OCI-LY1 (cell line): ENCODE measurements around the gene PPP2R3B.

Experiments
- H2AFZ ChIP-seq: fragments of 200-600 bp; sonication (generic), shearing (Covaris generic); 2 replicates; pipeline ENCODE4 v1.6.0; 2014; ENCODE audit warnings: antibody characterized with exemption, mild to moderate bottlenecking, low read length
- H3F3A ChIP-seq: fragments of 200-600 bp; sonication (generic), shearing (Covaris generic); 2 replicates; pipeline ENCODE4 v1.6.0; 2014; ENCODE audit warnings: mild to moderate bottlenecking, antibody characterized with exemption, low read length, moderate library complexity; ENCODE audit not compliant: insufficient read depth
- H3K27ac ChIP-seq: fragments of 200-600 bp; sonication (generic); 2 replicates; pipeline ENCODE4 v1.5.1; 2014; ENCODE audit warnings: low read length, mixed run types, mild to moderate bottlenecking, low read depth; ENCODE audit not compliant: poor library complexity, severe bottlenecking
- H3K27me3 ChIP-seq: fragments of 200-600 bp; sonication (generic); 2 replicates; pipeline ENCODE4 v1.6.0; 2014; ENCODE audit warnings: antibody characterized with exemption, mild to moderate bottlenecking, low read length, moderate library complexity; ENCODE audit not compliant: insufficient read depth
- H3K36me3 ChIP-seq: fragments of 200-600 bp; sonication (generic); 2 replicates; pipeline ENCODE4 v1.6.1; 2014; ENCODE audit warnings: mild to moderate bottlenecking, antibody characterized with exemption, low read length, moderate library complexity, mixed read lengths; ENCODE audit not compliant: insufficient read depth
- H3K4me1 ChIP-seq: fragments of 200-600 bp; sonication (generic); 2 replicates; pipeline ENCODE4 v1.5.1; 2014; ENCODE audit warnings: mild to moderate bottlenecking, low read length, moderate library complexity; ENCODE audit not compliant: insufficient read depth, severe bottlenecking
- H3K4me2 ChIP-seq: fragments of 200-600 bp; sonication (generic), shearing (Covaris generic); 2 replicates; pipeline ENCODE4 v1.6.1; 2014; ENCODE audit warnings: low read length
- H3K4me3 ChIP-seq: fragments of 200-600 bp; sonication (generic); 2 replicates; pipeline ENCODE4 v1.5.1; 2014; ENCODE audit warnings: low read length, low read depth, mild to moderate bottlenecking, mixed read lengths; ENCODE audit not compliant: poor library complexity, severe bottlenecking
- H3K79me2 ChIP-seq: fragments of 200-600 bp; shearing (Covaris generic); 2 replicates; pipeline ENCODE4 v1.6.1; 2016; ENCODE audit warnings: mixed run types, low read length, mixed read lengths; ENCODE audit not compliant: insufficient read depth
- H3K9ac ChIP-seq: fragments of 200-600 bp; sonication (generic), shearing (Covaris generic); 2 replicates; pipeline ENCODE4 v1.6.1; 2014; ENCODE audit warnings: mild to moderate bottlenecking, low read length, mixed read lengths
- H3K9me2 ChIP-seq: fragments of 200-600 bp; sonication (generic), shearing (Covaris generic); 2 replicates; pipeline ENCODE4 v1.6.1; 2014; ENCODE audit warnings: low read depth, mild to moderate bottlenecking, low read length, mixed read lengths
- H3K9me3 ChIP-seq: fragments of 200-600 bp; shearing (Covaris generic); 2 replicates; pipeline ENCODE4 v1.6.1; 2014; ENCODE audit warnings: low read length, mixed read lengths
- H4K20me1 ChIP-seq: fragments of 200-600 bp; sonication (generic), shearing (Covaris generic); 2 replicates; pipeline ENCODE4 v1.6.0; 2016; ENCODE audit warnings: mild to moderate bottlenecking, low read length; ENCODE audit not compliant: insufficient read depth
- CTCF ChIP-seq: fragments of 200-600 bp; sonication (generic), shearing (Covaris generic); IDR thresholded peaks from 2 replicates; pipeline ENCODE4 v1.5.1; 2017; ENCODE audit warnings: mild to moderate bottlenecking, antibody characterized with exemption, low read length, moderate library complexity, mixed read lengths
- EZH2 ChIP-seq: fragments of 200-600 bp; sonication (generic), shearing (Covaris generic); IDR thresholded peaks from 2 replicates; pipeline ENCODE4 v1.8.0; 2017; ENCODE audit warnings: borderline replicate concordance, mixed run types, mild to moderate bottlenecking, antibody characterized with exemption, low read length, moderate library complexity, mixed read lengths

The PPP2R3B gene

GRCh38 chrX:318739-319578 lies 67.7 kb downstream of the PPP2R3B start, which contains the start of gene GTPBP6:
Gene GTPBP6, minus strand, starts transcription at chrX:318796. Its CDS starts 9 bp downstream, at chrX:318787.
- Histone ChIP-seq H3K9me3 (no peaks in the 10 kb centered on the region), H3K27ac (peak within 1 kb of the TSS; percentile 81), H3K27me3 (no peaks in the 10 kb centered on the region), H3K4me3 (peak within 1 kb of the TSS; percentile 96), H3K79me2 (no peaks in the 10 kb centered on the region), H4K20me1 (no peaks in the 10 kb centered on the region), H3F3A (peaks cover 5% of the 10 kb centered on the region; the same call in 1 of the 2 replicates), H2AFZ (no peak within 1 kb of the TSS), H3K4me2 (peak within 1 kb of the TSS; percentile 80), H3K4me1 (peaks cover 15% of the 10 kb centered on the region), H3K9me2 (no peaks in the 10 kb centered on the region), H3K9ac (peak within 1 kb of the TSS; percentile 98), H3K36me3 (peaks cover 27% of the 10 kb centered on the region)
- no peak for TF ChIP-seq EZH2
- no peak for TF ChIP-seq CTCF

- Histone ChIP-seq H3K27me3 (no peaks in the 10 kb centered on the region), H4K20me1 (no peaks in the 10 kb centered on the region), H3K9ac (peak overlapping the region; percentile 81), H3K36me3 (peaks cover 35% of the 10 kb centered on the region), H3K4me2 (peak overlapping the region; percentile 56), H3K4me1 (peaks cover 15% of the 10 kb centered on the region), H3K79me2 (no peaks in the 10 kb centered on the region), H3K4me3 (peak overlapping the region; percentile 96), H3K9me3 (no peaks in the 10 kb centered on the region), H2AFZ (no peak overlapping the region), H3K27ac (peak overlapping the region; percentile 81), H3F3A (peaks cover 4% of the 10 kb centered on the region; the same call in 1 of the 2 replicates), H3K9me2 (no peaks in the 10 kb centered on the region)
- TF ChIP-seq CTCF = no peak
- no peak for TF ChIP-seq EZH2
These were observed 68.5 kb downstream of the PPP2R3B start for GRCh38 chrX:318068-318738.

DNA sequence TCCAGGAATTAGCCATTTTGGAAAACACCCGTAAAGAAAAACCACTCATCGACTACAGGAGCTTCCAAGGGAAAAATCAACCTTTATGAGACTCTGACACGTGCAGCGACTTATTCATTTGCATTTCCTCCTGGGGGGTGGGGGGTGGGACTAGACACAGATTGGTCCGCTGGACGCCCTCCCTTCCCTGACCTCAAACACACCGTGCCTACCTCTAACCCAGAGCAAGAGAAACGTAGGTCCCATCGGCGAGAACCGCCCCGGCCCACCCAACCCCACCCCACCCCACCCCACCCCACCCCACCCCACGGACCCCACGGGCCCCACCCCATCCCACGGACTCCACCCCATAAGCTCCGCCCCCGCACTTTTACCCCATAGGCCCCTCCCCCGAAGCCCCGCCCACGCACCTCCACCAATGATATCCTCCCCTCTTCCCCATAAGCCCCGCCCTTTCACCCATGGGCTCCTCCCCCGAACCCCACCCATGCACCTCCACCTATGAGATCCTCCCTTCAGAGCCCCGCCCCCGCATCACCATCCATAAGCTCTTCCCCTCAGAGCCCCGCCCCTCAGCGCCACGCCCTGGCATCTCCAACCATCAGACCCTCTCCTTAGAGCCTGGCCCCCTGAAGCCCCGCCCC lies 69.2 kb downstream of the PPP2R3B start:
- peak overlapping the region; percentile 21; the same call in 1 of the 2 replicates for H3K4me2 ChIP-seq
- H2AFZ ChIP-seq = no peak overlapping the region
- H3F3A ChIP-seq = no peaks in the 10 kb centered on the region
- no peaks in the 10 kb centered on the region for H4K20me1 ChIP-seq
- TF ChIP-seq CTCF = no peak
- no peak for TF ChIP-seq EZH2
- no peaks in the 10 kb centered on the region for H3K27me3 ChIP-seq
- H3K9me2 ChIP-seq = no peaks in the 10 kb centered on the region
- H3K79me2 ChIP-seq = no peaks in the 10 kb centered on the region
- H3K27ac ChIP-seq = no peak overlapping the region
- peaks cover 41% of the 10 kb centered on the region for H3K36me3 ChIP-seq
- H3K9me3 ChIP-seq = no peaks in the 10 kb centered on the region
- H3K4me3 ChIP-seq = peak overlapping the region; percentile 32
- peaks cover 15% of the 10 kb centered on the region for H3K4me1 ChIP-seq
- H3K9ac ChIP-seq = no peak overlapping the region
